ENCODE results near the gene PRIM2.
"Not testable (repeated sequence)": the region's sequence is repeated elsewhere in the genome, so short reads cannot be mapped to it uniquely, and the experiment has no call there.

PRIM2 gene

GRCh38 chr6:57515171-57515570 lies 197.7 kb downstream of the PRIM2 start:
- DNase-seq, result not testable (repeated sequence)

DNA sequence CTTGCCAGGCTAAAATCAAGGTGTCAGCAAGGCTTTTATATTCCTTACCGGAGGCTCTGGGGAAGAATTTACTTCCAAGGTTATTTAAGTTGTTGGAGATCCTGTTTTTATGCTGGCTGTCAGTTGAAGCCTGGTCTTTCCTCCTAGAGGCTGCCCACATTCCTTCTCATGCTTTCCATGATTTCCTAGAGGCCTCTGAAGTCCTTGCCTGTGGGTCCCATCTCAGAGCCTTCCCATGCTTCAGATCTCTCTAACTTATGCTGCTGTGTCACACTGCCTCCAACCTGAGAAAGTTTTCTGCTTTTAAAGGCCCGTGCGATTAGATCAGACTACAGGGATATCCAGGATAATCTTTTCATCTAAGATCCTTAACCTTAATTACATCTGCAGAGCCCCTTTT lies 198.4 kb downstream of the PRIM2 start:
- DNase-seq, result not testable (repeated sequence)

DNA sequence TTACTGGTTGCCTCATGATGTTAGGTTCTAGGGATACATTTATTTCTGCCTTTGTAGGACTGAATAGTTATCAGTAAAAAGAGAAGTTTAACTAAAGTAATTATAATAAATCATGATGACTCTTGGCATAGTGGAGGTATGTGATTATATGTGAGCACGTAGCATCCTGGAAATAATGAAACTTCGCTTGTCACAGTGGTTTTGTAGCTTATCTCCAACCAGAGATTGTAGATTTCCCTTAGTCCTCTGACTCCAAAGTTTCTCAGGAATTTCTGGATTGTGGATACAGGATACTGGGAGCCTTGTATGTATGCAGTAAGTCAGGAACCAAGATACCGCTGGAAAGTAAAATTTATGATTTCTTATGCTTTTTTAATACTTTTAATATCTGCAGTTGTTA lies 199.3 kb downstream of the PRIM2 start:
- DNase-seq, result not testable (repeated sequence)

GRCh38 chr6:57519198-57519597 lies 201.8 kb downstream of the PRIM2 start:
- DNase-seq, result not testable (repeated sequence)

- DNase-seq, result not testable (repeated sequence)
These were observed 203.7 kb downstream of the PRIM2 start for GRCh38 chr6:57521085-57521484.

DNA sequence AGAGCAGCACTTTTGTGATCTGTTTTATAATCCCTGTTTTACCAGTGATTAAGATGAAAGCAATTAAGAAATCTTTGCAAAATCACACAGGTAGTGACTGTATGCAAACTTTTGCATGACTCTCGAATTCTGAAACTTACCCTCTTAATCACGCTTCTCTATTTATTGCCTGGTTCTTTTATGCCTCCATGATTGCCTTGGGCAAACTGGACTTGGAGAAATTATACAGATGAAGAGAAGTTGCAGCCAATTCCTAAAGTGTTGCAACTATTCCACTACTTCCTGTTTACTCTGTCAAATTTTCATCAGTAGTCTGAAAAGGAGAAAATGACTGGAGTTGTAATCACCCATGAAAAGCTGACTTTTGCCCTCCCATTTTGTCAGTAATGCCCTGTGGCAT lies 205.8 kb downstream of the PRIM2 start:
- DNase-seq, result not testable (repeated sequence)

GRCh38 chr6:57529755-57530154 lies 212.3 kb downstream of the PRIM2 start:
- not testable (repeated sequence) for DNase-seq

DNA sequence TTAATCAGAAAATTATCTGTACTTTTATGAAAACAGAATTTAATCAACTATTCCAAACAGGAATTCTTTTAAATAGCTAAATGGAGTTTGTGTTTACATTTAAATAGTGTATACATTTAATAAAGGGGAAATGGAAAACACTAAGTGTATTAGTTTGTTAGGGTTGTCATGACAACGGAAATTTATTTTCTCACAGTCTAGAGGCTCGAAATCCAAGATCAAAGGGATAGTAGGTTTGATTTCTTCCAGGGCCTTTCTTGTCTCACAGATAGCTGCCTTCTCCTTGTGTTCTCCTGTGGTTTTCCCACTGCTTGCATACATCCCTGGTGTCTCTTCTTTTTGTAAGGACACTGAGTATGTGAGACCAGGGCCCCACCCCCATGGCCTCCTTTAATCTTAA lies 215.2 kb downstream of the PRIM2 start:
- not testable (repeated sequence) for DNase-seq

GRCh38 chr6:57535121-57535520 lies 217.7 kb downstream of the PRIM2 start:
- DNase-seq, result not testable (repeated sequence)

DNA sequence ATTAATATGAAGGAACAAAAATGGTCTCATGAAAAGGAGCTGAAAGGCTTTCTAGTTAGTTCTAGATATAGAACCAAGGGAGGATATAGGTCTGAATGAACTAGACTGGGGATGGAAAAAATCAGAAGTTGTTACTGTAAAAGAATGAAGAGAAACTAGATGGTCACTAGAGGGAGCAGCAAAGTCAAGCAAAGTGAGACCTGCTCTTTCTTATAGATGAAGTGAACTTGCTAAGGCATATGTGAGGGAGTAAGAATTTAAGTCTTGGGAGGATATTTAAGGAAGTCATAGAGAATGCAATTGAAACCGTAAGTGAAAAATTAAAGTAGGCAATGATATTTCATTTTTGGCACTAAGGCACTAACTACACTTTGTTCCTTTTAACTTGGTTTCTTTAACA lies 218.6 kb downstream of the PRIM2 start:
- peak; percentile 36 to 79 for DNase-seq

GRCh38 chr6:57537916-57538315 lies 220.5 kb downstream of the PRIM2 start:
- not testable (repeated sequence) for DNase-seq

DNA sequence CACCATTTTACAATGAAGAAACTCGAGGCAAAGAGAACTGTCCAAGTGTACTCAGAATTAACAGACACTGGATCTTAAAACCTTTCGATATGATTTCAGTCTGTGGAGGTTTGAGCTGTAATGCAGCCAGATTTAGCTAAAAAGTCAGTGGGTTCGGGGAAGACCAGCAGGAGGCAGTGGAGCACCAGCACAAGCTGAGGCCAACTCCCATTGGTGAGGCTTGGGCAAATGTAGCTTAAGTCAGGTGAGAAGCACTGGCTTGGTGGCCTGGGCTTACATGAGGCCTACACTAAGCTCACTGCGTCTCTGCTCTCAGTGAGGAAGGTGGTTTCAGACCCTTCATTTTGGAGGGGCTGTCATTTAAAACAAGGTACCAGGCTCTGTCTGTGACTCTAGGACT lies 234.5 kb downstream of the PRIM2 start:
- DNase-seq, result not testable (repeated sequence)

GRCh38 chr6:57557855-57558254 lies 240.4 kb downstream of the PRIM2 start:
- DNase-seq, result not testable (repeated sequence)

DNA sequence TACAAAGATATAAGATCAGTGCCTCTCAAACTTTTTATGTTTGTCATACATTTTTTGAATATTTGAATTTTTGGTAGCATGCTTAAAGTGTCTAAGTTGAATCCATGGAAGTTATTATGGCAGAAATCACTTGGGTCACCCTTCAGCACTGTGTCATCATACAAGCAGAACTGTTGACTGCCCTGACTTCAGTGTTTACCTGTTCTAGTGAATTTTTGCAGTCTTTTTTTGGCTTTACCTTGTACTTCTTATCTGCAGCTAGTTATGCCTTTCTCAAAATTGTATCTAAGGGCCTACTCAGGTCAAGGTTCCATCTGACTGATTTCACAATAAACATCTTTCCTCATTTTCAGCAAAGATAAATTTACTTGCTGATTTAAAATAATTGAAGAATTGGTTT lies 241.7 kb downstream of the PRIM2 start:
- not testable (repeated sequence) for DNase-seq

GRCh38 chr6:57562233-57562632 lies 244.8 kb downstream of the PRIM2 start:
- DNase-seq, result not testable (repeated sequence)

- DNase-seq, result not testable (repeated sequence)
These were observed 254.7 kb downstream of the PRIM2 start for GRCh38 chr6:57572119-57572518.

DNA sequence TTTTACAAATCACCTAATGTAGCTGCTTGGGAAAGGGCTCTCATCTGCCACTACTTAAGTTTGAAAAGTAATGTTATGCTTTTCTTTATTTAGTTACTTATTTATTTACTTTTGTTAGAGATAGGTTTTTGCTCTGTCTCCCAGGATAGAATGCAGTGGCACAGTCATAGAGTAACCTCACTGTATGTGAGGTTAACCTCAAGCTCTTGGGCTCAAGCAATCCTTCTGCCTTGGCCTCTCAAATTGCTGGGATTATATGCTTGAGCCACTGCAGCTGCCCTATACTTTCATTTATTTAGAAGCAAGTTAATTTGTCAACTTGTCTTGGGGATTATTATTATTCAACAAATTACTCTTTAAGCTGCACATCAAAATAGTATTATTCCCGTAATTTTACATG lies 255.4 kb downstream of the PRIM2 start:
- not testable (repeated sequence) for DNase-seq

DNA sequence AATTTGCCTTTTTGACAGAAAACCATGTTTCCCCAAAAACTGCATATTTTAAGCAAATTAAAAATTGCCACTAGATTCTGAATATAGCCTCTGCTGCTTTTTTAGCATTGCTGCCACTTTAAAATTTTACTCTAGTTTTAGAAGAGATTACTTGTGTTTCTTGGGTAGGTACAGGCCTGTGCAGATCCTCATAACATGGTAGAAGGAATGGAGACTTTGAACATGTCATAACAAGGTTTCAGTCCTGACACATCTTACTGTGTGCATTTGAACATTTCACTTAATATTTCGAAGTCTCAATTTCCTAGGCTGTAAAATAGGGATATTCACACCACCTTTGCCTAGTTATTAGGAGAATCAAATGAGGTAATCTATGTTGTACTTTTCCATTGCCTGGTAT lies 259.6 kb downstream of the PRIM2 start:
- not testable (repeated sequence) for DNase-seq

GRCh38 chr6:57579489-57579888 lies 262.1 kb downstream of the PRIM2 start:
- peak in 1 of 2 experiments; percentile 8 for DNase-seq

DNA sequence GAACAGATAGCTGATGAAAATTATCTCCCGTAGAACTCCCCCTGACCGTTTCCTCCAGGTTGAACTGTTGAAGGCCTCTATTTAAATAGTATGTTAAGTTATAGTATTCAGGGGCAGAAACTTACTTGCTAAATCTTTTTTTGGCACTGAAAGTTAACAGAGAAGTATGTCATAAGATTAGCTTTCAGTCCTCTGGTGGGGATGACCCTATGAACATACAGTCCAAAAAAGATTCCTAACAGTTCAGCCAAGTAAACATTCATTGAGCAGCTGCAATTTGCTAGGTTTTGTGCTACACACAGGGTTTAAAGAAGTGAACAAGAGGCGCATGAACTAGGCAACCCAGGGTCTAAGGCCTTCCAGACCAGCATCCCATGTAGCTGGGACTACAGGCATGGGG lies 264.2 kb downstream of the PRIM2 start:
- DNase-seq, result not testable (repeated sequence)

GRCh38 chr6:57601105-57601504 lies 283.7 kb downstream of the PRIM2 start:
- DNase-seq, result not testable (repeated sequence)

GRCh38 chr6:57605303-57605702 lies 287.9 kb downstream of the PRIM2 start:
- not testable (repeated sequence) for DNase-seq

- DNase-seq, result not testable (repeated sequence)
These were observed 288.9 kb downstream of the PRIM2 start for GRCh38 chr6:57606331-57606730.

GRCh38 chr6:57610612-57611011 lies 293.2 kb downstream of the PRIM2 start:
- DNase-seq, result not testable (repeated sequence)

DNA sequence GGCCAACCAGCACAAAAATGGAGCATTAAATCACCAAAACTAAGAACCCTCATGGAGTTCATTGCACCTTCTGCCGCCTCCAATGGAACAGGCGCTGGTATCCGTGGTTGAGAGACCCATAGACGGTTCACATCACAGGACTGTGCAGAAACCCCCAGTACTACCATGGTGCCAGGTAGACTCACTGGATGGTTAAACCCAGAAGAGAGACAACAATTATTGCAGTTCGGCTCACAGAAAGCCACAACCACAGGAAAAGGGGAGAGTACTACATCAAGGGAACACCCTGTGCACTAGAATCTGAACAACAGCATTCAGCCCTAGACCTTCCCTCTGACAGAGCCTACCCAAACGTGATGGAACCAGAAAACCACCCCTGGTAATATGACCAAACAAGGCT lies 301.5 kb downstream of the PRIM2 start:
- DNase-seq, result not testable (repeated sequence)

GRCh38 chr6:57631773-57632172 lies 314.3 kb downstream of the PRIM2 start:
- DNase-seq, result not testable (repeated sequence)

All from Kasumi-1 (cell line).